Muscle layer of duodenum (tissue), 2 donors: ENCODE measurements around the gene B4GALT6.

Source experiments
- H3K27ac ChIP-seq: one replicate; pipeline ENCODE4 v1.7.0; 2013; ENCODE audit warnings: mild to moderate bottlenecking, low read length
- H3K27me3 ChIP-seq: one replicate; pipeline ENCODE4 v1.7.0; 2013; ENCODE audit warnings: low read depth, mild to moderate bottlenecking, control low read depth, low read length
- H3K36me3 ChIP-seq, 2 donors: one replicate each; pipeline ENCODE4 v1.7.0; 2013; ENCODE audit warnings: low read length in 2 of 2, control low read depth in 1 of 2, mild to moderate bottlenecking in 1 of 2; ENCODE audit not compliant: insufficient read depth in 2 of 2, control insufficient read depth in 1 of 2
- H3K4me1 ChIP-seq, 2 donors: one replicate each; pipeline ENCODE4 v1.7.0; 2013; ENCODE audit warnings: low read length in 2 of 2, mild to moderate bottlenecking in 2 of 2, control low read depth in 1 of 2, moderate library complexity in 1 of 2; ENCODE audit not compliant: insufficient read depth in 2 of 2, control insufficient read depth in 1 of 2
- H3K4me3 ChIP-seq, 2 donors: one replicate each; pipeline ENCODE4 v1.7.0; 2013; ENCODE audit warnings: low read length in 2 of 2, low read depth in 1 of 2, mild to moderate bottlenecking in 1 of 2
- H3K9me3 ChIP-seq, 2 donors: one replicate each; pipeline ENCODE4 v1.7.0; 2013; ENCODE audit warnings: low read length in 2 of 2, control low read depth in 1 of 2, mild to moderate bottlenecking in 1 of 2; ENCODE audit not compliant: control insufficient read depth in 1 of 2
- donor health status: healthy.

B4GALT6 gene

GRCh38 chr18:31711365-31712172, 27.2 kb upstream of the B4GALT6 start:
- no peaks in the 10 kb centered on the region for H3K9me3 ChIP-seq
- no peaks in the 10 kb centered on the region for H3K4me1 ChIP-seq
- no peaks in the 10 kb centered on the region for H3K36me3 ChIP-seq
- H3K4me3 ChIP-seq = no peak overlapping the region
- no peak overlapping the region for H3K27ac ChIP-seq
- no peaks in the 10 kb centered on the region for H3K27me3 ChIP-seq

- H3K36me3 ChIP-seq = no peaks in the 10 kb centered on the region
- no peak overlapping the region for H3K27ac ChIP-seq
- no peaks in the 10 kb centered on the region for H3K27me3 ChIP-seq
- H3K9me3 ChIP-seq = no peaks in the 10 kb centered on the region
- no peak overlapping the region for H3K4me3 ChIP-seq
- no peaks in the 10 kb centered on the region for H3K4me1 ChIP-seq
Observed at GRCh38 chr18:31710826-31711225, 26.4 kb upstream of the B4GALT6 start.

GRCh38 chr18:31707815-31708214, 23.4 kb upstream of the B4GALT6 start:
- Histone ChIP-seq H3K4me3 (no peak overlapping the region), H3K36me3 (no peaks in the 10 kb centered on the region), H3K4me1 (no peaks in the 10 kb centered on the region), H3K27ac (no peak overlapping the region), H3K27me3 (no peaks in the 10 kb centered on the region), H3K9me3 (no peaks in the 10 kb centered on the region)

GRCh38 chr18:31702449-31702848, 18.1 kb upstream of the B4GALT6 start:
- H3K27ac ChIP-seq = no peak overlapping the region
- H3K4me3 ChIP-seq = no peak overlapping the region
- H3K9me3 ChIP-seq = peaks cover 0 to 6% of the 10 kb centered on the region in 2 donors
- H3K36me3 ChIP-seq = no peaks in the 10 kb centered on the region
- H3K4me1 ChIP-seq = no peaks in the 10 kb centered on the region
- no peaks in the 10 kb centered on the region for H3K27me3 ChIP-seq

- H3K4me3 ChIP-seq = no peak overlapping the region
- peaks cover 0 to 6% of the 10 kb centered on the region in 2 donors for H3K9me3 ChIP-seq
- no peak overlapping the region for H3K27ac ChIP-seq
- no peaks in the 10 kb centered on the region for H3K36me3 ChIP-seq
- H3K27me3 ChIP-seq = no peaks in the 10 kb centered on the region
- H3K4me1 ChIP-seq = no peaks in the 10 kb centered on the region
Observed at GRCh38 chr18:31701744-31702143, 17.4 kb upstream of the B4GALT6 start.

GRCh38 chr18:31700990-31701389, 16.6 kb upstream of the B4GALT6 start:
- H3K27me3 ChIP-seq = no peaks in the 10 kb centered on the region
- peaks cover 0 to 6% of the 10 kb centered on the region in 2 donors for H3K9me3 ChIP-seq
- no peak overlapping the region for H3K27ac ChIP-seq
- H3K4me1 ChIP-seq = no peaks in the 10 kb centered on the region
- no peak overlapping the region for H3K4me3 ChIP-seq
- H3K36me3 ChIP-seq = no peaks in the 10 kb centered on the region

- no peak overlapping the region for H3K27ac ChIP-seq
- H3K9me3 ChIP-seq = peaks cover 0 to 6% of the 10 kb centered on the region in 2 donors
- H3K4me1 ChIP-seq = no peaks in the 10 kb centered on the region
- no peaks in the 10 kb centered on the region for H3K27me3 ChIP-seq
- H3K36me3 ChIP-seq = no peaks in the 10 kb centered on the region
- H3K4me3 ChIP-seq = no peak overlapping the region
Observed at GRCh38 chr18:31697351-31698298, 13.2 kb upstream of the B4GALT6 start.

- H3K4me1 ChIP-seq = no peaks in the 10 kb centered on the region
- H3K36me3 ChIP-seq = no peaks in the 10 kb centered on the region
- no peak overlapping the region for H3K4me3 ChIP-seq
- H3K27ac ChIP-seq = no peak overlapping the region
- no peaks in the 10 kb centered on the region for H3K27me3 ChIP-seq
- H3K9me3 ChIP-seq = peaks cover 0 to 6% of the 10 kb centered on the region in 2 donors
Observed at GRCh38 chr18:31695989-31696388, 11.6 kb upstream of the B4GALT6 start.

GRCh38 chr18:31694297-31694696, 9.9 kb upstream of the B4GALT6 start:
- no peak overlapping the region for H3K4me3 ChIP-seq
- peaks cover 0 to 6% of the 10 kb centered on the region in 2 donors for H3K9me3 ChIP-seq
- no peak overlapping the region for H3K27ac ChIP-seq
- H3K4me1 ChIP-seq = no peaks in the 10 kb centered on the region
- no peaks in the 10 kb centered on the region for H3K36me3 ChIP-seq
- H3K27me3 ChIP-seq = no peaks in the 10 kb centered on the region

- no peak overlapping the region for H3K4me3 ChIP-seq
- no peaks in the 10 kb centered on the region for H3K9me3 ChIP-seq
- H3K4me1 ChIP-seq = peaks cover 0 to 10% of the 10 kb centered on the region in 2 donors
- H3K27me3 ChIP-seq = no peaks in the 10 kb centered on the region
- H3K27ac ChIP-seq = no peak overlapping the region
- H3K36me3 ChIP-seq = no peaks in the 10 kb centered on the region
Observed at GRCh38 chr18:31688606-31689005, 4.2 kb upstream of the B4GALT6 start.
